IMR-90 (cell line): ENCODE results near the gene SETX. TPM values are rescaled to one million over a fixed set of nuclear protein-coding genes. Genes with fewer than 3 reads are reported as not detected.

Experiments
- ATAC-seq: fragments of 200-7000 bp; cut with Tn5 transposase; 2 replicates; pipeline ENCODE4 v1.9.1; 2020; ENCODE audit warnings: low read depth, mild to moderate bottlenecking, moderate library complexity
- BruUV-seq: library from RNA; stranded (reverse); fragments of 400-500 nt; replicated peaks from 2 replicates; lab custom pipeline; 2021; lab: Mats Ljungman, UMichigan
- CTCF ChIA-PET: fragments of 300-600 bp; formaldehyde crosslinking; extraction: SDS; loops from one replicate; lab custom pipeline; 2021; ENCODE audit warnings: antibody characterized with exemption; lab: Yijun Ruan, JAX
- POLR2A ChIA-PET: fragments of 300-600 bp; sonication (Branson Sonifier 250); formaldehyde crosslinking; loops from one replicate; lab custom pipeline; 2022; ENCODE audit warnings: antibody characterized with exemption; ENCODE audit not compliant: unreplicated experiment; lab: Charles Lee
- DNase-seq: peaks from one replicate; pipeline ENCODE4 v3.0.0; 2013
- H2AFZ ChIP-seq: replicated peaks from 2 replicates; pipeline ENCODE3; 2013; ENCODE audit warnings: low read length, mild to moderate bottlenecking; ENCODE audit not compliant: poor library complexity
- H2AK5ac ChIP-seq: 2 replicates; pipeline ENCODE4 v1.6.1; 2013; ENCODE audit warnings: low read depth, low read length, inconsistent platforms
- H2AK9ac ChIP-seq: replicated peaks from 2 replicates; pipeline ENCODE3; 2013; ENCODE audit warnings: mild to moderate bottlenecking, low read depth, low read length, moderate library complexity; ENCODE audit not compliant: poor library complexity
- H2BK120ac ChIP-seq: 2 replicates; pipeline ENCODE4 v1.6.1; 2013; ENCODE audit warnings: low read depth, low read length, inconsistent platforms
- H2BK15ac ChIP-seq: 3 replicates; pipeline ENCODE4 v1.6.1; 2013; ENCODE audit warnings: low read depth, low read length, inconsistent platforms
- H2BK20ac ChIP-seq: 2 replicates; pipeline ENCODE4 v1.6.1; 2013; ENCODE audit warnings: low read depth, mild to moderate bottlenecking, inconsistent platforms, low read length, moderate library complexity
- H2BK5ac ChIP-seq: 2 replicates; pipeline ENCODE4 v1.6.1; 2013; ENCODE audit warnings: mild to moderate bottlenecking, low read depth, low read length, inconsistent platforms; ENCODE audit not compliant: poor library complexity, severe bottlenecking
- H3K14ac ChIP-seq: replicated peaks from 2 replicates; pipeline ENCODE4 v1.6.1; 2013; ENCODE audit warnings: low read depth, low read length, inconsistent platforms
- H3K18ac ChIP-seq: 2 replicates; pipeline ENCODE4 v1.6.1; 2013; ENCODE audit warnings: low read depth, low read length, control low read depth
- H3K23ac ChIP-seq: 2 replicates; pipeline ENCODE4 v1.6.1; 2013; ENCODE audit warnings: low read depth, low read length, inconsistent platforms
- H3K27ac ChIP-seq: 2 replicates; pipeline ENCODE4 v1.5.1; 2013; ENCODE audit warnings: mild to moderate bottlenecking, control low read depth, low read length; ENCODE audit not compliant: insufficient read depth
- H3K27me3 ChIP-seq: 2 replicates; pipeline ENCODE4 v1.6.1; 2013; ENCODE audit warnings: low read length; ENCODE audit not compliant: control insufficient read depth, insufficient read depth
- H3K36me3 ChIP-seq: 2 replicates; pipeline ENCODE4 v1.6.1; 2013; ENCODE audit warnings: low read length, mixed read lengths; ENCODE audit not compliant: control insufficient read depth, insufficient read depth
- H3K4ac ChIP-seq: 2 replicates; pipeline ENCODE4 v1.6.1; 2013; ENCODE audit warnings: low read depth, low read length, inconsistent platforms
- H3K4me1 ChIP-seq: 2 replicates; pipeline ENCODE4 v1.6.1; 2013; ENCODE audit warnings: low read length, mixed read lengths; ENCODE audit not compliant: control insufficient read depth, insufficient read depth
- H3K4me2 ChIP-seq: 2 replicates; pipeline ENCODE4 v1.6.1; 2013; ENCODE audit warnings: low read depth, mild to moderate bottlenecking, control low read depth, low read length, moderate library complexity
- H3K4me3 ChIP-seq: 2 replicates; pipeline ENCODE4 v1.5.1; 2013; ENCODE audit warnings: low read depth, mild to moderate bottlenecking, control low read depth, low read length, moderate library complexity; ENCODE audit not compliant: insufficient read depth
- H3K56ac ChIP-seq: 2 replicates; pipeline ENCODE4 v1.6.1; 2013; ENCODE audit warnings: low read length, inconsistent platforms; ENCODE audit not compliant: insufficient read depth; ENCODE audit errors: extremely low read depth
- H3K79me1 ChIP-seq, 2 experiments: 2 replicates each; pipeline ENCODE4 v1.6.1; 2013; ENCODE audit warnings: low read length in 2 of 2, inconsistent platforms in 1 of 2, low read depth in 1 of 2
- H3K9ac ChIP-seq: 2 replicates; pipeline ENCODE4 v1.6.1; 2013; ENCODE audit warnings: low read depth, low read length, control low read depth
- H3K9me1 ChIP-seq: 2 replicates; pipeline ENCODE4 v1.6.1; 2013; ENCODE audit warnings: low read length, inconsistent platforms; ENCODE audit not compliant: insufficient read depth
- H3K9me3 ChIP-seq: 2 replicates; pipeline ENCODE4 v1.6.1; 2013; ENCODE audit warnings: low read length; ENCODE audit not compliant: control insufficient read depth, insufficient read depth
- H4K20me1 ChIP-seq: 2 replicates; pipeline ENCODE4 v1.6.1; 2013; ENCODE audit warnings: low read length, inconsistent platforms; ENCODE audit not compliant: insufficient read depth
- H4K5ac ChIP-seq: 2 replicates; pipeline ENCODE4 v1.6.1; 2013; ENCODE audit warnings: mild to moderate bottlenecking, low read depth, low read length, control low read depth
- H4K8ac ChIP-seq, 2 experiments: 2 replicates each; pipeline ENCODE4 v1.6.1; 2013; ENCODE audit warnings: low read depth in 2 of 2, low read length in 2 of 2, control low read depth in 1 of 2, inconsistent platforms in 1 of 2
- H4K91ac ChIP-seq: 2 replicates; pipeline ENCODE4 v1.6.1; 2013; ENCODE audit warnings: low read depth, low read length, inconsistent platforms; ENCODE audit not compliant: insufficient read depth
- CEBPB ChIP-seq: IDR thresholded peaks from 2 replicates; pipeline ENCODE4 v1.6.1; 2012; ENCODE audit warnings: low read depth, low read length, improper control_type of control experiment
- CHD1 ChIP-seq: IDR thresholded peaks from 2 replicates; pipeline ENCODE4 v1.6.1; 2012; ENCODE audit warnings: low read depth, low read length, improper control_type of control experiment
- FOS ChIP-seq: fragments of 150-350 bp; IDR thresholded peaks from 2 replicates; pipeline ENCODE4 v1.6.1; 2016; ENCODE audit warnings: low read depth, low read length
- MXI1 ChIP-seq: IDR thresholded peaks from 2 replicates; pipeline ENCODE4 v1.6.1; 2012; ENCODE audit warnings: low read depth, mild to moderate bottlenecking, low read length, moderate library complexity, borderline replicate concordance
- RAD21 ChIP-seq: IDR thresholded peaks from 2 replicates; pipeline ENCODE4 v1.6.1; 2012; ENCODE audit warnings: low read length, improper control_type of control experiment
- WGBS, 2 experiments: methylation state at CpG; one replicate each; pipeline versions ENCODE4 v1.1.5 to v1.1.7; 2013; ENCODE audit warnings: missing lambda C conversion rate in 2 of 2; ENCODE audit not compliant: insufficient read length in 1 of 2; ENCODE audit errors: extremely low coverage in 2 of 2; 5-methylcytosine and 5-hydroxymethylcytosine counted together
- dilution Hi-C: fragments of 300-500 bp; cut with HindIII; formaldehyde crosslinking; loops from one replicate; pipeline ENCODE4 v1.14.3; 2018; ENCODE audit warnings: low sequenced_read_pairs; ENCODE audit not compliant: unreplicated experiment
- in situ Hi-C: fragments of 300-500 bp; cut with MboI; formaldehyde crosslinking; loops from 3 replicates; pipeline ENCODE4 v1.14.3; 2019; ENCODE audit warnings: low sequenced_read_pairs, inconsistent platforms, mixed read lengths
- intact Hi-C: fragments of 100-400 bp; cut with micrococcal nuclease; formaldehyde crosslinking; loops from 2 replicates; pipeline ENCODE4 v1.10.0; 2022
- polyA plus RNA-seq, 3 experiments: library from polyadenylated mRNA; depleted of rRNA; stranded (reverse); fragments of >200 nt; gene quantifications; 2 replicates each; pipeline ENCODE4 v1.2.3, GENCODE V29; 2012; ENCODE audit warnings: low replicate concordance in 1 of 3
- total RNA-seq: library from RNA; depleted of rRNA; stranded (reverse); fragments of >200 nt; gene quantifications from 2 replicates; pipeline ENCODE4 v1.2.3, GENCODE V29; 2012
- TF ChIP-seq, protein P1 (sequence below): fragments of 150-350 bp; IDR thresholded peaks from 2 replicates; pipeline ENCODE4 v1.6.1; 2016; ENCODE audit warnings: low read depth, mild to moderate bottlenecking, low read length, moderate library complexity, borderline replicate concordance
- TF ChIP-seq, protein P2 (sequence below): fragments of 150-350 bp; IDR thresholded peaks from 2 replicates; pipeline ENCODE4 v1.6.1; 2017; ENCODE audit warnings: mild to moderate bottlenecking, antibody characterized with exemption, low read length, low read depth

The SETX gene
- total and polyA plus RNA-seq, 2 of the 4 experiments (the other 2 are of a cell fraction) = 13.1 to 55.0 TPM

DNA sequence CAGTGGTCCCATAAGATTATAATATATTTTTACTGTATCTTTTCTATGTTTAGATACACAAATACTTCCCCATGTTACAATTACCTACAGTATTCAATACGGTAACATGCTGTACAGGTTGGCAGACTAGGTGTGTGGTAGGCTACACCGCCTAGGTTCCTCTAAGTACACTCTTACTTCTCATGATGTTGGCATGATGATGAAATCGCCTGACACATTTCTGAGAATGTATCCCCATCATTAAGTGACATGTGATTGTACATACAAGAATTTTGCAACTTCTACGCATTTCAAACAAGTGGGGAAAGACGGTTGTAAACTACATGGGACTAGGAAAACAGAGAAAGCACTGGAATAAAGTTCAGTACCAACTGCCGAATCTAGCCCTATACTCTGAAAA is 53.3 kb downstream of the SETX start:
- no peak for DNase-seq
- peaks cover 31% of the 10 kb centered on the region for H3K36me3 ChIP-seq

More for the DNA sequence above, 53.3 kb downstream of the SETX start:
- Histone ChIP-seq H3K79me1 (peaks cover 27 to 47% of the 10 kb centered on the region in 2 experiments), H3K18ac (no peak overlapping the region), H2BK15ac (no peak overlapping the region), H2AK5ac (no peak overlapping the region), H3K4me2 (no peak overlapping the region), H4K8ac (no peak overlapping the region), H3K9me1 (no peaks in the 10 kb centered on the region), H3K56ac (no peak overlapping the region), H3K4me1 (no peaks in the 10 kb centered on the region; the same call in 1 of the 2 replicates), H3K9ac (no peak overlapping the region), H2AK9ac (no peak overlapping the region), H3K14ac (no peak overlapping the region), H3K27me3 (no peaks in the 10 kb centered on the region), H3K23ac (no peak overlapping the region), H2AFZ (no peak overlapping the region), H4K91ac (no peak overlapping the region), H3K4ac (no peak overlapping the region), H2BK20ac (no peak overlapping the region), H3K9me3 (no peaks in the 10 kb centered on the region), H2BK120ac (no peak overlapping the region), H2BK5ac (no peak overlapping the region), H4K5ac (0 out of 2 replicates have a peak overlapping the region, but pooled peaks have one; percentile 40), H3K27ac (no peak overlapping the region), H4K20me1 (peaks cover 11% of the 10 kb centered on the region; the same call in 1 of the 2 replicates), H3K4me3 (no peak overlapping the region)
- in situ Hi-C loops = no loop called here
- intact Hi-C loops = no loop called here
- WGBS, 2 experiments = no CpG with 5 or more reads among the region's 6 CpGs
- BruUV-seq = no TSS peak
- ChIA-PET POLR2A (no interaction called here), CTCF (no interaction called here)
- TF ChIP-seq, protein P1, sequence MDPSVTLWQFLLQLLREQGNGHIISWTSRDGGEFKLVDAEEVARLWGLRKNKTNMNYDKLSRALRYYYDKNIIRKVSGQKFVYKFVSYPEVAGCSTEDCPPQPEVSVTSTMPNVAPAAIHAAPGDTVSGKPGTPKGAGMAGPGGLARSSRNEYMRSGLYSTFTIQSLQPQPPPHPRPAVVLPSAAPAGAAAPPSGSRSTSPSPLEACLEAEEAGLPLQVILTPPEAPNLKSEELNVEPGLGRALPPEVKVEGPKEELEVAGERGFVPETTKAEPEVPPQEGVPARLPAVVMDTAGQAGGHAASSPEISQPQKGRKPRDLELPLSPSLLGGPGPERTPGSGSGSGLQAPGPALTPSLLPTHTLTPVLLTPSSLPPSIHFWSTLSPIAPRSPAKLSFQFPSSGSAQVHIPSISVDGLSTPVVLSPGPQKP = no peak
- peak; percentile 15; the same call in 1 of the 2 replicates for TF ChIP-seq CEBPB
- no peak for TF ChIP-seq MXI1
- TF ChIP-seq CHD1 = no peak
- TF ChIP-seq RAD21 = no peak
- TF ChIP-seq, protein P2, sequence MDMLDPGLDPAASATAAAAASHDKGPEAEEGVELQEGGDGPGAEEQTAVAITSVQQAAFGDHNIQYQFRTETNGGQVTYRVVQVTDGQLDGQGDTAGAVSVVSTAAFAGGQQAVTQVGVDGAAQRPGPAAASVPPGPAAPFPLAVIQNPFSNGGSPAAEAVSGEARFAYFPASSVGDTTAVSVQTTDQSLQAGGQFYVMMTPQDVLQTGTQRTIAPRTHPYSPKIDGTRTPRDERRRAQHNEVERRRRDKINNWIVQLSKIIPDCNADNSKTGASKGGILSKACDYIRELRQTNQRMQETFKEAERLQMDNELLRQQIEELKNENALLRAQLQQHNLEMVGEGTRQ = no peak
- no peak for TF ChIP-seq FOS
- dilution Hi-C loops = no loop called here
- no peak for ATAC-seq
